Measurements from ENCODE around the gene BMP5. TPM values are rescaled to one million over a fixed set of nuclear protein-coding genes. Genes with fewer than 3 reads are reported as not detected.

The BMP5 gene
- total RNA-seq, 1 donor from 2014 or later: 12.4 TPM

- peaks cover 9% of the 10 kb centered on the region for H3K9me3 Mint-ChIP-seq
- no peaks in the 10 kb centered on the region for H3K27me3 Mint-ChIP-seq
- no peak for DNase-seq (ENCODE audit: extremely low spot score, unreplicated experiment)
- H3K36me3 Mint-ChIP-seq: peaks cover 18% of the 10 kb centered on the region
- no peak overlapping the region for H3K27ac Mint-ChIP-seq
- no peak overlapping the region for H3K4me3 Mint-ChIP-seq
- peaks cover 4% of the 10 kb centered on the region for H3K4me1 Mint-ChIP-seq (ENCODE audit: unreplicated experiment)
- TF ChIP-seq, protein P1, sequence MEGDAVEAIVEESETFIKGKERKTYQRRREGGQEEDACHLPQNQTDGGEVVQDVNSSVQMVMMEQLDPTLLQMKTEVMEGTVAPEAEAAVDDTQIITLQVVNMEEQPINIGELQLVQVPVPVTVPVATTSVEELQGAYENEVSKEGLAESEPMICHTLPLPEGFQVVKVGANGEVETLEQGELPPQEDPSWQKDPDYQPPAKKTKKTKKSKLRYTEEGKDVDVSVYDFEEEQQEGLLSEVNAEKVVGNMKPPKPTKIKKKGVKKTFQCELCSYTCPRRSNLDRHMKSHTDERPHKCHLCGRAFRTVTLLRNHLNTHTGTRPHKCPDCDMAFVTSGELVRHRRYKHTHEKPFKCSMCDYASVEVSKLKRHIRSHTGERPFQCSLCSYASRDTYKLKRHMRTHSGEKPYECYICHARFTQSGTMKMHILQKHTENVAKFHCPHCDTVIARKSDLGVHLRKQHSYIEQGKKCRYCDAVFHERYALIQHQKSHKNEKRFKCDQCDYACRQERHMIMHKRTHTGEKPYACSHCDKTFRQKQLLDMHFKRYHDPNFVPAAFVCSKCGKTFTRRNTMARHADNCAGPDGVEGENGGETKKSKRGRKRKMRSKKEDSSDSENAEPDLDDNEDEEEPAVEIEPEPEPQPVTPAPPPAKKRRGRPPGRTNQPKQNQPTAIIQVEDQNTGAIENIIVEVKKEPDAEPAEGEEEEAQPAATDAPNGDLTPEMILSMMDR (conservative IDR thresholded peaks at IDR 0.05): no peak
Measured at GRCh38 chr6:55811074-55811473, 64.3 kb downstream of the BMP5 start.

DNA sequence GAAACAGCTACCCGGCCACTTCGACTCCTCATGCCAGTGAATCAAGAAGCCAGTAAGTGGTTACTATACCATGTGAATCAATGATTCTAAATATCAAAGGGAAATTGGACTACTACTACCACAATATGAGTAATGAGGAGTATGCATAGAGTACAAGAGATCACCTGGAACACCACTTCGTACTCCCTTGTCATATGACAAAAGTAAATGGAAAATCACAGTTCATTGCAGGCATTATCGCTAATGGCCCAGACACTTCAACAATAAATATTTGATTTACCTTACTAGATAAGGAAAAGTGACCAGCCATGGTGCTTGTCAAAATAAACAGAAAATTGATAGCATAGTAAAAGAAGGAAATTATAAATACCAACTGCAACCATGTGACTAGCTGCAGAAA is 73.1 kb downstream of the BMP5 start:
- no peak for DNase-seq (ENCODE audit: extremely low spot score, unreplicated experiment)
- Mint-ChIP-seq H3K4me3 (no peak overlapping the region), H3K36me3 (peaks cover 27% of the 10 kb centered on the region), H3K9me3 (peaks cover 20% of the 10 kb centered on the region), H3K27ac (no peak overlapping the region), H3K4me1 (ENCODE audit: unreplicated experiment) (no peaks in the 10 kb centered on the region), H3K27me3 (no peaks in the 10 kb centered on the region)
- TF ChIP-seq, protein P1 (conservative IDR thresholded peaks at IDR 0.05): no peak

- Mint-ChIP-seq H3K27me3 (no peaks in the 10 kb centered on the region), H3K4me3 (no peak overlapping the region), H3K9me3 (peaks cover 9% of the 10 kb centered on the region), H3K36me3 (peaks cover 17% of the 10 kb centered on the region), H3K27ac (no peak overlapping the region), H3K4me1 (ENCODE audit: unreplicated experiment) (peaks cover 4% of the 10 kb centered on the region)
- TF ChIP-seq, protein P1 (conservative IDR thresholded peaks at IDR 0.05): no peak
- no peak for DNase-seq (ENCODE audit: extremely low spot score, unreplicated experiment)
Measured at GRCh38 chr6:55798571-55798970, 76.8 kb downstream of the BMP5 start.

GRCh38 chr6:55794136-55794812 is 81.1 kb downstream of the BMP5 start:
- Mint-ChIP-seq H3K4me1 (ENCODE audit: unreplicated experiment) (peaks cover 4% of the 10 kb centered on the region), H3K27me3 (no peaks in the 10 kb centered on the region), H3K4me3 (no peak overlapping the region), H3K27ac (no peak overlapping the region), H3K9me3 (peaks cover 9% of the 10 kb centered on the region), H3K36me3 (peaks cover 21% of the 10 kb centered on the region)
- no peak for DNase-seq (ENCODE audit: extremely low spot score, unreplicated experiment)
- TF ChIP-seq, protein P1 (conservative IDR thresholded peaks at IDR 0.05): no peak

DNA sequence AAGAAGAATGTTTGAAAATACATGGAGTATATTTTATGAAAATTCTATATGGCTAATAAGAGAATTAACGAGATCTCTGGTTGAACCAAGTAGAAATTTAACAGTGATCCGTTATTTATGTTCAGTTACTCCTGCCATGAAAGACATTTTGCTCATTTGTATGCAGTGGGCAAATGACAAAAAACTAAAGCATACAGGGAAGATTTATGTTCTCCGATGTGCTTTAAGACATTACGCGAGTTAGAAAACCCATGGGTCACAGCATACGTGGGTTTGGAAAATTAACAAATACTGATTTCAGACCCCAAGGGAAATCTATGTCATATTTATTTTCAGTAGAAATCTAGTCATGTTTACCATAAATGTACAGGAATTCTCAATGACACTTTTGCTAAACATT is 90.1 kb downstream of the BMP5 start:
- TF ChIP-seq, protein P1 (conservative IDR thresholded peaks at IDR 0.05): no peak
- Mint-ChIP-seq H3K27ac (no peak overlapping the region), H3K36me3 (peaks cover 3% of the 10 kb centered on the region), H3K4me1 (ENCODE audit: unreplicated experiment) (peaks cover 17% of the 10 kb centered on the region), H3K27me3 (no peaks in the 10 kb centered on the region), H3K9me3 (no peaks in the 10 kb centered on the region), H3K4me3 (no peak overlapping the region)
- no peak for DNase-seq (ENCODE audit: extremely low spot score, unreplicated experiment)

All from type B pancreatic cell (in vitro differentiated cells).